WI38 (cell line): ENCODE data around the gene PSMA5.

Experiments used
- H3K4me3 ChIP-seq: 2 replicates; pipeline ENCODE4 v1.5.1; 2011; ENCODE audit warnings: low read depth, mild to moderate bottlenecking, control low read depth, low read length
- TF ChIP-seq, protein P1 (sequence below): IDR thresholded peaks from 2 replicates; pipeline ENCODE4 v1.5.1; 2012; ENCODE audit warnings: low read depth, mild to moderate bottlenecking, control low read depth, low read length

PSMA5 gene

DNA sequence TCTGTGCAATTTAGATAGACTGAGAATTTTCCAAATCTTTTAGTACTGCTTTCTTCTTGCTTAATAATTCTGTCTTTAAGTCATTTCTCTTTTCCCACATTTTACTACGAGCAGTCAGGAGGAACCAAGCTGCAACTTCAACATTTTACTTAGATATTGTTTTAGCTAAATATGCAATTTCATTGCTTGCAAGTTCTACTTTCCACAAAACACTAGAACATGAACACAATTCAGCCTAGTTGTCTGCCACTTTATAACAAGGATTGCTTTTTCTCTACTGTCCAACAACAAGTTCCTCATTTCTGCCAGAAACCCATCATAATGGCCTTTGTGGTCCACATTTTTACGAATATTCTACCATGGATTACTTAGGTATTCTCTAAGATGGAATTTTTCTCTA is 65.2 kb downstream of the PSMA5 start:
- no peak overlapping the region for H3K4me3 ChIP-seq
- TF ChIP-seq, protein P1, sequence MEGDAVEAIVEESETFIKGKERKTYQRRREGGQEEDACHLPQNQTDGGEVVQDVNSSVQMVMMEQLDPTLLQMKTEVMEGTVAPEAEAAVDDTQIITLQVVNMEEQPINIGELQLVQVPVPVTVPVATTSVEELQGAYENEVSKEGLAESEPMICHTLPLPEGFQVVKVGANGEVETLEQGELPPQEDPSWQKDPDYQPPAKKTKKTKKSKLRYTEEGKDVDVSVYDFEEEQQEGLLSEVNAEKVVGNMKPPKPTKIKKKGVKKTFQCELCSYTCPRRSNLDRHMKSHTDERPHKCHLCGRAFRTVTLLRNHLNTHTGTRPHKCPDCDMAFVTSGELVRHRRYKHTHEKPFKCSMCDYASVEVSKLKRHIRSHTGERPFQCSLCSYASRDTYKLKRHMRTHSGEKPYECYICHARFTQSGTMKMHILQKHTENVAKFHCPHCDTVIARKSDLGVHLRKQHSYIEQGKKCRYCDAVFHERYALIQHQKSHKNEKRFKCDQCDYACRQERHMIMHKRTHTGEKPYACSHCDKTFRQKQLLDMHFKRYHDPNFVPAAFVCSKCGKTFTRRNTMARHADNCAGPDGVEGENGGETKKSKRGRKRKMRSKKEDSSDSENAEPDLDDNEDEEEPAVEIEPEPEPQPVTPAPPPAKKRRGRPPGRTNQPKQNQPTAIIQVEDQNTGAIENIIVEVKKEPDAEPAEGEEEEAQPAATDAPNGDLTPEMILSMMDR, result no peak

DNA sequence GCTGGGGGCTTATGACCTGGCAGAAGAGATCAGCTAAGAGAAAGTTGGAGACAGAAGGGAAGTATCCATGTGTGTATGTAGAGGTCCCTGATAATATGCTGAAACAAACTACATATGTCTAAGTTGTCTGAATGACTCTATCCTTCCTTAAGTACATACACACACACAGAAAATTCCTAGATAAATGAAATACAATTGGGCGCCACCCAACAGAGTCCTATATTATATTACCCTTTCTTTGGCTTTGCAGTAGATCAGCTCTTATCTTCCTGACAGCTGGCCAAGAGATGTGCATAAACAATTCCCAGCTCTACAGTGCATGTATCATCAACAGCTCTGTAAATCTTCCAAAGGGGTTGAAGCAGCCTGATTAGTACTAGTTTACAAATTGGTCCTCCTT is 68.6 kb downstream of the PSMA5 start:
- TF ChIP-seq, protein P1, result no peak
- H3K4me3 ChIP-seq, result no peak overlapping the region

- no peak overlapping the region for H3K4me3 ChIP-seq
- TF ChIP-seq, protein P1, result no peak
These were observed 69.3 kb downstream of the PSMA5 start for GRCh38 chr1:109356915-109357314.

DNA sequence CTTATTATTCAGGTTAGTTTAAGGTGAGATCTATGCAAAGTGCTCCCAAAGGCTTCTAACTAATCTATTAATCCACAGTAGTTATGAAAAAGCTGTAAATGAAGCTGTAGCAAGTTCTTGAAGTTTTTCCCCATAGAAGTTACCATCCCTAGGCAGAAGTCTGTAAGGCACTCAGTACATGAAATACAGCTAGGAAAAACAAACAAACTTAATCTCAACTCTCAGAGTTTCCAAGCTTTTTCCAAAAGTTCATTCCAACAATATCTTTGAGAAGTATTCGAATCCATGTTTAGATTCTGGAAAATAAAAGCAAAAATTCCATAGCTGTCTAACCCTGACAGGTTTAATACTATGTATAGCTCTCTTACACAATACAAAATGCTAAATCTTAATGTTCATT is 69.7 kb downstream of the PSMA5 start:
- TF ChIP-seq, protein P1, result no peak
- no peak overlapping the region for H3K4me3 ChIP-seq

- TF ChIP-seq, protein P1, result no peak
- H3K4me3 ChIP-seq, result no peak overlapping the region
These were observed 71.3 kb downstream of the PSMA5 start for GRCh38 chr1:109354929-109355328.

DNA sequence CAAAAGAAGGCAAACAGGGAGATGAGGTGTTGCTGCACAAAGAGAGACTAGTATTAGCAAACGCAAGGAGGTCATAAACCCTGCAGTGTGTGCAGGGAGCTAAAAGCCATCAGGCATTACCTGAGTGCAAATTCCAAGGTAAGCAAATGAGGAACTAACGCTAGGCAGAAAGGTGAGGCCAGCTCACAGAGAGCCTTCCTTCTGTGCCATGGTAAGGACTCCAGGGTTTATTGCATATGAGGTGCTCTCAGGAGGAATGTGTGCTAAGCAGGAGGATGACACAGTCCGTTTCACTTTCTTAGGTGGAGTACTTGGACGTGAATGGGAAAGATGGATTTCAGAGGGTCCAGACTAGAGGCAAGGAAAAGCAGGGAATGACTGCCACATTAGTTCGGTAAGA is 74.8 kb downstream of the PSMA5 start:
- H3K4me3 ChIP-seq, result no peak overlapping the region
- TF ChIP-seq, protein P1, result no peak

GRCh38 chr1:109350655-109351054 is 75.6 kb downstream of the PSMA5 start:
- TF ChIP-seq, protein P1, result no peak
- no peak overlapping the region for H3K4me3 ChIP-seq
